Mesenchymal stem cell (in vitro differentiated cells and primary cell): ENCODE results near the gene TIAM2.

ENCODE experiments used
- DNase-seq: peaks from one replicate; pipeline ENCODE4 v3.0.0-alpha.2; 2013
- H2AFZ ChIP-seq: one replicate; pipeline ENCODE4 v1.6.1; 2013; ENCODE audit warnings: low read depth, mild to moderate bottlenecking, control low read depth, inconsistent platforms, low read length, moderate library complexity
- H2AK5ac ChIP-seq: 2 replicates; pipeline ENCODE4 v1.6.1; 2013; ENCODE audit warnings: low read length, moderate library complexity, mild to moderate bottlenecking, inconsistent platforms; ENCODE audit not compliant: severe bottlenecking
- H2BK120ac ChIP-seq: one replicate; pipeline ENCODE4 v1.6.1; 2013; ENCODE audit warnings: low read depth, mild to moderate bottlenecking, inconsistent platforms, low read length, moderate library complexity
- H2BK12ac ChIP-seq, 2 experiments: one replicate each; pipeline ENCODE4 v1.6.1; 2013; ENCODE audit warnings: inconsistent platforms in 2 of 2, low read length in 2 of 2, mild to moderate bottlenecking in 2 of 2, moderate library complexity in 2 of 2, control low read depth in 1 of 2
- H2BK15ac ChIP-seq: one replicate; pipeline ENCODE4 v1.6.1; 2013; ENCODE audit warnings: mild to moderate bottlenecking, low read depth, inconsistent platforms; ENCODE audit not compliant: poor library complexity, severe bottlenecking
- H2BK5ac ChIP-seq: 2 replicates; pipeline ENCODE4 v1.6.1; 2013; ENCODE audit warnings: low read depth, mild to moderate bottlenecking, low read length, control low read depth, inconsistent platforms; ENCODE audit not compliant: poor library complexity, severe bottlenecking
- H3K14ac ChIP-seq, 2 experiments: one replicate each; pipeline ENCODE4 v1.6.1; 2013; ENCODE audit warnings: inconsistent platforms in 2 of 2, low read length in 2 of 2, control low read depth in 1 of 2, mild to moderate bottlenecking in 1 of 2, moderate library complexity in 1 of 2
- H3K18ac ChIP-seq, 2 experiments: one replicate each; pipeline ENCODE4 v1.6.1; 2013; ENCODE audit warnings: inconsistent platforms in 2 of 2, low read length in 2 of 2, control low read depth in 1 of 2, low read depth in 1 of 2, mild to moderate bottlenecking in 1 of 2
- H3K23ac ChIP-seq, 2 experiments: one replicate each; pipeline ENCODE4 v1.6.1; 2013; ENCODE audit warnings: inconsistent platforms in 2 of 2, low read length in 2 of 2, mild to moderate bottlenecking in 2 of 2, moderate library complexity in 2 of 2, control low read depth in 1 of 2
- H3K27ac ChIP-seq: 2 replicates; pipeline ENCODE4 v1.5.1; 2013; ENCODE audit warnings: mild to moderate bottlenecking, moderate library complexity, low read length, control low read depth, inconsistent platforms; ENCODE audit not compliant: poor library complexity, severe bottlenecking
- H3K27me3 ChIP-seq, 2 experiments: 2 replicates each; pipeline versions ENCODE4 v1.6.1 to v1.7.0; 2013; ENCODE audit warnings: low read length in 2 of 2, mild to moderate bottlenecking in 2 of 2, moderate library complexity in 2 of 2, control low read depth in 1 of 2, inconsistent platforms in 1 of 2; ENCODE audit not compliant: control insufficient read depth in 1 of 2, insufficient read depth in 1 of 2
- H3K36me3 ChIP-seq, 2 experiments: 2 replicates each; pipeline versions ENCODE4 v1.6.1 to v1.7.0; 2013; ENCODE audit warnings: low read length in 2 of 2, control low read depth in 1 of 2, inconsistent platforms in 1 of 2, low read depth in 1 of 2, mild to moderate bottlenecking in 1 of 2; ENCODE audit not compliant: insufficient read depth in 2 of 2, control insufficient read depth in 1 of 2
- H3K4ac ChIP-seq, 2 experiments: one replicate each; pipeline ENCODE4 v1.6.1; 2013; ENCODE audit warnings: inconsistent platforms in 2 of 2, low read length in 2 of 2, mild to moderate bottlenecking in 2 of 2, moderate library complexity in 2 of 2, control low read depth in 1 of 2, low read depth in 1 of 2
- H3K4me1 ChIP-seq: 2 replicates; pipeline ENCODE4 v1.6.1; 2013; ENCODE audit warnings: low read depth, low read length, control low read depth; ENCODE audit not compliant: control insufficient read depth, insufficient read depth
- H3K4me2 ChIP-seq: 2 replicates; pipeline ENCODE4 v1.6.1; 2013; ENCODE audit warnings: low read length, mild to moderate bottlenecking, inconsistent platforms; ENCODE audit not compliant: poor library complexity, severe bottlenecking
- H3K4me3 ChIP-seq, 2 experiments: 2 replicates each; pipeline versions ENCODE4 v1.5.1 to v1.7.0; 2013; ENCODE audit warnings: low read length in 2 of 2, mild to moderate bottlenecking in 2 of 2, control low read depth in 1 of 2, low read depth in 1 of 2; ENCODE audit not compliant: insufficient read depth in 1 of 2
- H3K79me1 ChIP-seq: replicated peaks from 2 replicates; pipeline ENCODE4 v1.6.1; 2013; ENCODE audit warnings: mild to moderate bottlenecking, control low read depth, low read length, inconsistent platforms; ENCODE audit not compliant: poor library complexity, severe bottlenecking
- H3K9ac ChIP-seq: 2 replicates; pipeline ENCODE4 v1.7.0; 2013; ENCODE audit warnings: mild to moderate bottlenecking, low read length, moderate library complexity
- H3K9me3 ChIP-seq: 2 replicates; pipeline ENCODE4 v1.7.0; 2013; ENCODE audit warnings: mild to moderate bottlenecking, low read length; ENCODE audit not compliant: control insufficient read depth
- H4K8ac ChIP-seq: one replicate; pipeline ENCODE4 v1.6.1; 2013; ENCODE audit warnings: inconsistent platforms, mild to moderate bottlenecking, low read length, moderate library complexity
- H4K91ac ChIP-seq: one replicate; pipeline ENCODE4 v1.6.1; 2013; ENCODE audit warnings: mild to moderate bottlenecking, low read length, inconsistent platforms
- WGBS: methylation state at CpG from one replicate; pipeline ENCODE4 v1.1.7; 2013; ENCODE audit warnings: mixed read lengths; 5-methylcytosine and 5-hydroxymethylcytosine counted together

Gene TIAM2

GRCh38 chr6:155110721-155111120 is 115.6 kb downstream of the TIAM2 start:
- no peak overlapping the region for H3K18ac ChIP-seq
- H3K9ac ChIP-seq = no peak overlapping the region
- H3K9me3 ChIP-seq = no peaks in the 10 kb centered on the region
- peaks cover 2% of the 10 kb centered on the region for H3K4me1 ChIP-seq
- no peak overlapping the region for H3K27ac ChIP-seq
- no peak overlapping the region for H4K91ac ChIP-seq
- no peak overlapping the region for H2AFZ ChIP-seq
- no peak overlapping the region for H3K4me2 ChIP-seq
- no peak overlapping the region for H3K4me3 ChIP-seq
- H2BK5ac ChIP-seq = no peak overlapping the region
- no peaks in the 10 kb centered on the region for H3K79me1 ChIP-seq
- no peak overlapping the region for H3K23ac ChIP-seq
- no peak overlapping the region for H3K14ac ChIP-seq
- no peak overlapping the region for H2AK5ac ChIP-seq
- 82% methylated on average over 2 of the region's 2 CpGs for WGBS
- H4K8ac ChIP-seq = no peak overlapping the region
- DNase-seq = no peak
- H3K36me3 ChIP-seq = no peaks in the 10 kb centered on the region
- H2BK120ac ChIP-seq = no peak overlapping the region
- H3K4ac ChIP-seq = no peak overlapping the region
- H2BK12ac ChIP-seq = no peak overlapping the region
- H3K27me3 ChIP-seq = no peaks in the 10 kb centered on the region
- H2BK15ac ChIP-seq = no peak overlapping the region

GRCh38 chr6:155112757-155113156 is 117.6 kb downstream of the TIAM2 start:
- no peak overlapping the region for H2BK12ac ChIP-seq
- WGBS = 70% methylated on average over 7 of the region's 7 CpGs
- no peak overlapping the region for H3K23ac ChIP-seq

GRCh38 chr6:155115893-155116570 is 120.9 kb downstream of the TIAM2 start:
- 98% methylated on average over 2 of the region's 4 CpGs for WGBS
- DNase-seq = no peak

More at GRCh38 chr6:155112757-155113156, 117.6 kb downstream of the TIAM2 start:
- peaks cover 2% of the 10 kb centered on the region for H3K4me1 ChIP-seq
- no peak overlapping the region for H3K4me3 ChIP-seq
- H3K27ac ChIP-seq = no peak overlapping the region
- DNase-seq = no peak
- H3K4ac ChIP-seq = no peak overlapping the region
- no peak overlapping the region for H3K14ac ChIP-seq
- no peak overlapping the region for H2AFZ ChIP-seq
- no peaks in the 10 kb centered on the region for H3K9me3 ChIP-seq
- no peak overlapping the region for H2BK15ac ChIP-seq
- no peak overlapping the region for H2BK120ac ChIP-seq
- H4K91ac ChIP-seq = no peak overlapping the region
- H3K9ac ChIP-seq = no peak overlapping the region
- no peaks in the 10 kb centered on the region for H3K79me1 ChIP-seq
- H4K8ac ChIP-seq = no peak overlapping the region
- H3K18ac ChIP-seq = no peak overlapping the region
- H2AK5ac ChIP-seq = no peak overlapping the region
- H3K36me3 ChIP-seq = no peaks in the 10 kb centered on the region
- H2BK5ac ChIP-seq = no peak overlapping the region
- H3K4me2 ChIP-seq = no peak overlapping the region
- H3K27me3 ChIP-seq = no peaks in the 10 kb centered on the region

GRCh38 chr6:155116571-155116910 is 121.4 kb downstream of the TIAM2 start:
- DNase-seq = no peak
- no peaks in the 10 kb centered on the region for H3K79me1 ChIP-seq
- H2BK15ac ChIP-seq = no peak overlapping the region
- WGBS = 95% methylated on average over 4 of the region's 5 CpGs
- H2BK5ac ChIP-seq = no peak overlapping the region
- H3K4me1 ChIP-seq = peaks cover 5% of the 10 kb centered on the region
- no peak overlapping the region for H4K8ac ChIP-seq
- H2BK120ac ChIP-seq = no peak overlapping the region
- no peak overlapping the region for H2AK5ac ChIP-seq
- no peak overlapping the region for H4K91ac ChIP-seq
- H3K18ac ChIP-seq = no peak overlapping the region
- H3K4me3 ChIP-seq = no peak overlapping the region
- no peaks in the 10 kb centered on the region for H3K36me3 ChIP-seq
- no peaks in the 10 kb centered on the region for H3K9me3 ChIP-seq
- H3K4me2 ChIP-seq = no peak overlapping the region
- H3K27ac ChIP-seq = peak overlapping the region; percentile 41
- H3K4ac ChIP-seq = no peak overlapping the region
- no peaks in the 10 kb centered on the region for H3K27me3 ChIP-seq
- no peak overlapping the region for H3K23ac ChIP-seq
- no peak overlapping the region for H2AFZ ChIP-seq
- no peak overlapping the region for H3K9ac ChIP-seq
- no peak overlapping the region for H3K14ac ChIP-seq
- peak overlapping the region in 1 of 2 experiments; percentile 54 for H2BK12ac ChIP-seq

More at GRCh38 chr6:155115893-155116570, 120.9 kb downstream of the TIAM2 start:
- Histone ChIP-seq H3K4me1 (peaks cover 5% of the 10 kb centered on the region), H2BK12ac (no peak overlapping the region), H3K14ac (no peak overlapping the region), H3K18ac (no peak overlapping the region), H3K27ac (no peak overlapping the region), H3K9ac (no peak overlapping the region), H3K4me3 (no peak overlapping the region), H2BK120ac (no peak overlapping the region), H2BK15ac (no peak overlapping the region), H3K79me1 (no peaks in the 10 kb centered on the region), H4K91ac (no peak overlapping the region), H3K4me2 (no peak overlapping the region), H3K4ac (no peak overlapping the region), H3K27me3 (no peaks in the 10 kb centered on the region), H2BK5ac (no peak overlapping the region), H3K36me3 (no peaks in the 10 kb centered on the region), H2AK5ac (no peak overlapping the region), H2AFZ (no peak overlapping the region), H4K8ac (no peak overlapping the region), H3K9me3 (no peaks in the 10 kb centered on the region), H3K23ac (no peak overlapping the region)
